Choroid plexus epithelial cell (primary cell): Measurements from ENCODE around the gene FAM177A1.
"Not testable (repeated sequence)": the region's sequence is repeated elsewhere in the genome, so short reads cannot be mapped to it uniquely, and the experiment has no call there.

ENCODE experiments used
- DNase-seq: peaks from one replicate; pipeline ENCODE4 v3.0.0-alpha.2; 2010; ENCODE audit warnings: low read depth
- H3K4me3 ChIP-seq: 2 replicates; pipeline ENCODE4 v1.5.1; 2011; ENCODE audit warnings: low read depth, mild to moderate bottlenecking, control low read depth, low read length, moderate library complexity
- TF ChIP-seq, protein P1 (sequence below): conservative IDR thresholded peaks from 2 replicates; pipeline ENCODE4 v1.5.1; 2011; ENCODE audit warnings: low read depth, mild to moderate bottlenecking, control low read depth, inconsistent platforms, low read length, moderate library complexity

FAM177A1 gene

DNA sequence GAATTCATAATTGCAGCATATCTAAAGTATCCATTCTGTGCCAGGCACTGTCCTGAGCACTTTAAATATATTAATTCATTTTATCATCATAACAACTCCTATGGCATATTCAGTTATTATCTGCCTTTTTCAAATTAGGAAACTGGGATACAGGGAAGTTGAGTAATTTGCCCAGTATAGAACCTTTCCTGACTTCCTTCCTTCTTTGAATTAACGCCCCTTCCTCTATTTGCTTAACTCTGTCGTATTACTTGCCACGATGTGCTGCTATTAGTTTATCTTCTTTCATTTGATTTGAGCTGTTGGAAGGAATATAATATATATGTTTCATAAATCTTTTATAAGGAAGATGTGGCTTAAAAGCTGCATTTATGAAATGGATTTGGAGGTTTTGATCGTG, 25.4 kb upstream of the FAM177A1 start:
- TF ChIP-seq, protein P1, sequence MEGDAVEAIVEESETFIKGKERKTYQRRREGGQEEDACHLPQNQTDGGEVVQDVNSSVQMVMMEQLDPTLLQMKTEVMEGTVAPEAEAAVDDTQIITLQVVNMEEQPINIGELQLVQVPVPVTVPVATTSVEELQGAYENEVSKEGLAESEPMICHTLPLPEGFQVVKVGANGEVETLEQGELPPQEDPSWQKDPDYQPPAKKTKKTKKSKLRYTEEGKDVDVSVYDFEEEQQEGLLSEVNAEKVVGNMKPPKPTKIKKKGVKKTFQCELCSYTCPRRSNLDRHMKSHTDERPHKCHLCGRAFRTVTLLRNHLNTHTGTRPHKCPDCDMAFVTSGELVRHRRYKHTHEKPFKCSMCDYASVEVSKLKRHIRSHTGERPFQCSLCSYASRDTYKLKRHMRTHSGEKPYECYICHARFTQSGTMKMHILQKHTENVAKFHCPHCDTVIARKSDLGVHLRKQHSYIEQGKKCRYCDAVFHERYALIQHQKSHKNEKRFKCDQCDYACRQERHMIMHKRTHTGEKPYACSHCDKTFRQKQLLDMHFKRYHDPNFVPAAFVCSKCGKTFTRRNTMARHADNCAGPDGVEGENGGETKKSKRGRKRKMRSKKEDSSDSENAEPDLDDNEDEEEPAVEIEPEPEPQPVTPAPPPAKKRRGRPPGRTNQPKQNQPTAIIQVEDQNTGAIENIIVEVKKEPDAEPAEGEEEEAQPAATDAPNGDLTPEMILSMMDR = no peak
- no peak overlapping the region for H3K4me3 ChIP-seq
- no peak for DNase-seq

DNA sequence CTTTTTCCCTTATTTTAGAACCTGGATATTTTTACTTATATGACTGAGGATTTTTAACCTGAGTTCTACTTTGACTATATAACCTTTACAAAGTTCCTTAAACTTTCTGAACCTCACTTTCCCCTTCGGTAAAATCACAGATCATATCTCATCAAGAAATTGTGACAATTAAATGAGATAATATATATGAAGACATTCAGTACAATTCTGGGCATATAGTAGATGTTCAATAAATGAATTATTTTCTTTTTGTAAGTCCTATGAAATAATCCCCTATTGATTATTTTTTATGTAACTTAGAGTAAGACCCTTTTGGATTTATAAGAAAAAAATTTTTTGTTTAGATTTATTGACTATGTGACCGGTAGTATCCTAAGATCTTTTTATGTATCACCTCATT, 17.6 kb upstream of the FAM177A1 start:
- DNase-seq = no peak
- H3K4me3 ChIP-seq = no peak overlapping the region
- TF ChIP-seq, protein P1 = no peak

DNA sequence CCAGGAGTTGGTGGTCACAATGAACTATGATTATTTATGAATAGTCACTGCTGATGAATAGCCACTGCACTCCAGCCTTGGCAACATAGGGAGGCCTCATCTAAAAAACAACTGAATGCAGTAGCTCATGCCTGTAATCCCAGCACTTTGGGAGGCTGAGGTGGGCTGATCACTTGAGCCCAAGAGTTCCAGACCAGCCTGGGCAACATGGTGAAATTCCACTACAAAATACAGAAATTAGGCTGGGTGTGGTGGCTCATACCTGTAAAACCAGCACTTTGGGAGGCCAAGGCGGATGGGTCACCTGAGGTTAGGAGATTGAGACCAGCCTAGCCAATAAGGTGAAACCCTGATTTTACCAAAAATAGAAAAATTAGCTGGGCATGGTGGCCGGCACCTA, 13.5 kb upstream of the FAM177A1 start:
- H3K4me3 ChIP-seq = no peak overlapping the region
- no peak for DNase-seq
- TF ChIP-seq, protein P1 = no peak

DNA sequence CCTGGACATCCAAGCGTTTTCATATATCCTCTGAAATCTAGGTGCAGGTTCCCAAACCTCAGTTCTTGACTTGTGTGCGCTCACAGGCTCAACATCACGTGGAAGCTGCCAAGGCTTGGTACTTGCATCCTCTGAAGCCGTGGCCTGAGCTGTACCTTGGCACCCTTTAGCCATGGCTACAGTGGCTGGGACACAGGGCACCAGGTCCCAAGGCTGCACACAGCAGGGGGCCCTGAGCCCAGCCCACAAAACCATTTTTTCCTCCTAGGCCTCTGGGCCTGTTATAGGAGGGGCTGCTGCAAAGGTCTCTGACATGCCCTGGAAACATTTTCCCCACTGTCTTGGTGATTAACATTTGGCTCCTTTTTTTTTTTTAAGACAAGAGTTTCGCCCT, 11.6 kb upstream of the FAM177A1 start:
- H3K4me3 ChIP-seq = no peak overlapping the region
- TF ChIP-seq, protein P1 = no peak
- no peak for DNase-seq

DNA sequence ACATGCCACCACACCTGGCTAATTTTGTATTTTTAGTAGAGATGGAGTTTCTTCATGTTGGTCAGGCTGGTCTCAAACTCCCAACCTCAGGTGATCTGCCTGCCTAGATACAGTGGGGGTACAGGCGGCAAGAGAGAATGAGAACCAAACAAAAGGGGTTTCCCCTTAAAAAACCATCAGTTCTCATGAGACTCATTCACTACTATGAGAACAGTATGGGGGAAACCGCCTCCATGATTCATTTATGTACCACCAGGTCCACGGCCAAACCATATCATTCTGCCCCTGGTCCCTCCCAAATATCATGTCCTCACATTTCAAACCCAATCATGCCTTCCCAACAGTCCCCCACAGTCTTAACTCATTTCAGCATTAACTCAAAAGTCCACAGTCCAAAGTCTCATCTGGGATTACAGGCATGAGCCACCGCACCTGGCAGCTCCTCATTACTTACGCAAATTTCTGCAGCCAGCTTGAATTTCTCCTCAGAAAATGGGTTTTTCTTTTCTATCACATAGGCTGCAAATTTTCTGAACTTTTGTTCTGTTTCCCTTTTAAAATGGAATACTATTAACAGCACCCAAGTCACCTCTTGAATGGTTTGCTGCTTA, 11.0 kb upstream of the FAM177A1 start:
- DNase-seq, H3K4me3 ChIP-seq: not testable (repeated sequence)

DNA sequence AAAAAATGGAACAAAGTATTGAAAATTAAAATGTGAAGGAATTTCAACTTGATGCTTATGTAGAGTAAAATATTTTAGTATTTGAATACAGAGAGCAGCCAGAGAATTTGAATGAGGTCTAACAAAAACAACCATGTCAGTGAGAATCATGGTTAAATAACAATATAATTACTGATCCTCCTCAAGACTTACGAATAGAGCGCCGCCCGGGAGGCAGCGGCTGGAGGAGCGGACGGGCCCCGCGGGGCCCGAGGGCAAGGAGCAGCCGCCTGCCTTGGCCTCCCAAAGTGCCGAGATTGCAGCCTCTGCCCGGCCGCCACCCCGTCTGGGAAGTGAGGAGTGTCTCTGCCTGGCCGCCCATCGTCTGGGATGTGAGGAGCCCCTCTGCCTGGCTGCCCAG, 7.8 kb upstream of the FAM177A1 start:
- not testable (repeated sequence) for DNase-seq, H3K4me3 ChIP-seq

DNA sequence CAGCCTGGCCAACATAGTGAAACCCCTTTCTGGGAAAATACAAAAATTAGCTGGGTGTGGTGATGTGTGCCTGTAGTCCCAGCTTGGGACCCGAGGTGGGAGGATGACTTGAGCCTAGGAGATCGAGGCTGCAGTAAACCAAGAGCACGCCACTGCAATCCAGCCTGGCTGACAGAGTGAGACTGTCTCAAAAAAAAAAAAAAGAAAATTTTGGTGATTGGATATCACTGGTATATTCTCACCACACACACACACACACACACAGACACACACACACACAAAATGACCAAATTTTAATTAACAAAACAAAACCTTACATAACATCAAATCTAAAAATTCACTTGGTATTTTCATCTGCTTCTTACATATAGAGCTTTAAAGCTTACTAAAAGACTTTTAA, 3.4 kb upstream of the FAM177A1 start:
- TF ChIP-seq, protein P1 = no peak
- H3K4me3 ChIP-seq = no peak overlapping the region
- DNase-seq = no peak

DNA sequence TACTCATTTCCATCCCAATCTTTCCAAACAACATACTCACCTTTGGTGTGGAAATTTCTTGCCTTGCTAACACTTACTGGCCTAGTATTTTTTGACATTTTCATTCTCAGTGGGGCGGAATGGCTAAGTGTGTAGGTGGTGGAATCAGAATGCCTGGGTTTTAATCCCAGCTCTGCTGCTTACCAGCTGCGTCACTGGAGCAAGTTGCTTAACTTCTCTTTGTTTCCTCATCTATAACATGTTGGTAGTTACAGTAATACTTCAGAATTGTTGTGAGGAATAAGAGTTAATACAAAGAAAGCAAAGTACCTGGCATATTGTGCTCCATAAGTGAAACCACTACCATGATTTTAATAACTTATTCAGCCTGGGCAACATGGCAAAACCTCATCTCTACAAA, 3.0 kb upstream of the FAM177A1 start:
- no peak for DNase-seq
- no peak overlapping the region for H3K4me3 ChIP-seq
- TF ChIP-seq, protein P1 = no peak
